Astrocyte (in vitro differentiated cells and primary cell): Measurements from ENCODE around the gene TUB.

Experiments used
- EZH2 ChIP-seq: IDR thresholded peaks from 2 replicates; pipeline ENCODE4 v1.6.1; 2012; ENCODE audit warnings: mild to moderate bottlenecking, low read length, inconsistent platforms; ENCODE audit not compliant: insufficient read depth
- TF ChIP-seq, protein P1 (sequence below): IDR thresholded peaks from 2 replicates; pipeline ENCODE4 v1.5.1; 2011; ENCODE audit warnings: low read depth, mild to moderate bottlenecking, inconsistent platforms, low read length, moderate library complexity; ENCODE audit not compliant: insufficient read depth

DNA sequence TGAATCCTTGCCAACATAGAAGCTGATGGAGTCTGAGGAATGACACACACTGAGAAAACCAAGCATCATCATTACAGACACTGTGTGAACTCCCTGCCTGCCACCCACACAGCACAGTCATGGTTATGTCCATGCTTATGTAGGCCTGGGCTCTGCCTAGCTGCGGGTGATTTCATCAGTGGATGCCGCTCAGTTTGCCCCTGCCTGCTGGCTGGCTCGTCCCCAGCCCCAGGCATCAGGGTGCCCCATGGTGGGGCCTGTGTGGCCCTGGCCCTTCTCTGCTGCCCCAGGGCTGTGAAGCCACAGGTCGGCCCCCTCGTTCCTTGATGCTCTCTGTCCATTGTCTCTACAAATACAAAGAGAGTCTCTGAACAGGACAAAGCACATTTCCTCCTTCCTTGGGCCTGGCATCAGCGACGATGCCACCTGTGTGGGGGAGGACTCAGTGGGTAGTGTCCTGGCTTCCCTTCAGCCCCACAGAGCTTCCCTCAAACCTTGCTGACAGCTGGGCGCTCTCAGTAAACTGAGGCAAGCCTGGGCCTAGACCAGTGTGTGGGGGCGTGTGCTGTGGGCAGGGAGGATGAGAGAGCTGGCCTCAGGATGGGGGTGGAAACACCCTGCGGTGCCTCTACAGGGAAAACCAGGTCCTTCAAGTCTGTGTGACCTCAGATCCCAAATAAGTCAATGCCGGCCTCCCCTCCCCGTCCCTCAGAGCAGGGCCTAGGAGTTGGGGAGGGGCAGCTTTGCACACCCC lies 20.0 kb upstream of the TUB start:
- TF ChIP-seq, protein P1, sequence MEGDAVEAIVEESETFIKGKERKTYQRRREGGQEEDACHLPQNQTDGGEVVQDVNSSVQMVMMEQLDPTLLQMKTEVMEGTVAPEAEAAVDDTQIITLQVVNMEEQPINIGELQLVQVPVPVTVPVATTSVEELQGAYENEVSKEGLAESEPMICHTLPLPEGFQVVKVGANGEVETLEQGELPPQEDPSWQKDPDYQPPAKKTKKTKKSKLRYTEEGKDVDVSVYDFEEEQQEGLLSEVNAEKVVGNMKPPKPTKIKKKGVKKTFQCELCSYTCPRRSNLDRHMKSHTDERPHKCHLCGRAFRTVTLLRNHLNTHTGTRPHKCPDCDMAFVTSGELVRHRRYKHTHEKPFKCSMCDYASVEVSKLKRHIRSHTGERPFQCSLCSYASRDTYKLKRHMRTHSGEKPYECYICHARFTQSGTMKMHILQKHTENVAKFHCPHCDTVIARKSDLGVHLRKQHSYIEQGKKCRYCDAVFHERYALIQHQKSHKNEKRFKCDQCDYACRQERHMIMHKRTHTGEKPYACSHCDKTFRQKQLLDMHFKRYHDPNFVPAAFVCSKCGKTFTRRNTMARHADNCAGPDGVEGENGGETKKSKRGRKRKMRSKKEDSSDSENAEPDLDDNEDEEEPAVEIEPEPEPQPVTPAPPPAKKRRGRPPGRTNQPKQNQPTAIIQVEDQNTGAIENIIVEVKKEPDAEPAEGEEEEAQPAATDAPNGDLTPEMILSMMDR = no peak
- no peak for TF ChIP-seq EZH2
